Stimulated activated CD4-positive, alpha-beta T cell treated with anti-CD3 and anti-CD28 coated beads, Interleukin-12 subunit alpha, Interleukin-12 subunit beta, amount 100 ng/mL, for 4 hours (primary cell): ENCODE results near the gene BOK.
A peak's percentile ranks its signal among the peaks of the same experiment; 100 is the strongest.

Experiments used
- DNase-seq: peaks from one replicate; pipeline ENCODE4 v3.0.0-alpha.2; 2020

Gene BOK

GRCh38 chr2:241539616-241540374 lies 18.8 kb upstream of the BOK start:
- no peak for DNase-seq

GRCh38 chr2:241540401-241540770 lies 18.2 kb upstream of the BOK start:
- no peak for DNase-seq

- peak; percentile 54 for DNase-seq
These were observed 17.6 kb upstream of the BOK start for GRCh38 chr2:241540771-241541561.

GRCh38 chr2:241541564-241542277 lies 16.8 kb upstream of the BOK start:
- no peak for DNase-seq

- DNase-seq: no peak
These were observed 16.3 kb upstream of the BOK start for GRCh38 chr2:241542278-241542605.

GRCh38 chr2:241545106-241545505 lies 13.4 kb upstream of the BOK start:
- DNase-seq: no peak

GRCh38 chr2:241545523-241546473 lies 12.7 kb upstream of the BOK start:
- no peak for DNase-seq

- DNase-seq: no peak
These were observed 11.6 kb upstream of the BOK start for GRCh38 chr2:241546771-241547498.

GRCh38 chr2:241547781-241548450 lies 10.6 kb upstream of the BOK start:
- DNase-seq: no peak

- no peak for DNase-seq
These were observed 10.1 kb upstream of the BOK start for GRCh38 chr2:241548451-241548835.

GRCh38 chr2:241550616-241551580 lies 7.6 kb upstream of the BOK start:
- DNase-seq: no peak

- no peak for DNase-seq
These were observed 6.9 kb upstream of the BOK start for GRCh38 chr2:241551599-241551997.

- no peak for DNase-seq
These were observed 6.4 kb upstream of the BOK start for GRCh38 chr2:241551998-241552737.

GRCh38 chr2:241553512-241553830 lies 5.1 kb upstream of the BOK start:
- no peak for DNase-seq

- DNase-seq: no peak
These were observed 4.6 kb upstream of the BOK start for GRCh38 chr2:241553981-241554380.

GRCh38 chr2:241554610-241555322 lies 3.8 kb upstream of the BOK start:
- no peak for DNase-seq

GRCh38 chr2:241555711-241556110 lies 2.8 kb upstream of the BOK start:
- no peak for DNase-seq

GRCh38 chr2:241556746-241557145 lies 1.8 kb upstream of the BOK start:
- DNase-seq: no peak
